Parathyroid adenoma (tissue), 2 donors: ENCODE data around the gene NTS.

Experiments
- H2AFZ ChIP-seq: fragments of 300-600 bp; sonication (generic); one replicate; pipeline ENCODE4 v1.7.0; 2017; ENCODE audit warnings: antibody characterized with exemption, mild to moderate bottlenecking
- H3K27ac ChIP-seq: fragments of 300-600 bp; sonication (generic); one replicate; pipeline ENCODE4 v1.7.0; 2017
- H3K27me3 ChIP-seq: fragments of 300-600 bp; sonication (generic); one replicate; pipeline ENCODE4 v1.7.0; 2017; ENCODE audit warnings: low read length; ENCODE audit not compliant: control insufficient read depth, insufficient read depth
- H3K36me3 ChIP-seq: fragments of 300-600 bp; sonication (generic); one replicate; pipeline ENCODE4 v1.7.0; 2017; ENCODE audit warnings: low read length; ENCODE audit not compliant: control insufficient read depth, insufficient read depth
- H3K4me1 ChIP-seq: fragments of 300-600 bp; sonication (generic); one replicate; pipeline ENCODE4 v1.7.0; 2017; ENCODE audit warnings: control low read depth
- H3K4me2 ChIP-seq: fragments of 300-600 bp; sonication (generic); one replicate; pipeline ENCODE4 v1.7.0; 2017; ENCODE audit warnings: low read length
- H3K4me3 ChIP-seq: fragments of 300-600 bp; sonication (generic); one replicate; pipeline ENCODE4 v1.7.0; 2017; ENCODE audit warnings: low read depth, low read length
- H3K79me2 ChIP-seq: fragments of 300-600 bp; sonication (generic); one replicate; pipeline ENCODE4 v1.7.0; 2017; ENCODE audit warnings: control low read depth
- H3K9ac ChIP-seq: fragments of 300-600 bp; sonication (generic); one replicate; pipeline ENCODE4 v1.7.0; 2017; ENCODE audit warnings: mild to moderate bottlenecking
- H3K9me3 ChIP-seq: fragments of 300-600 bp; sonication (generic); one replicate; pipeline ENCODE4 v1.7.0; 2017; ENCODE audit warnings: low read length; ENCODE audit not compliant: control insufficient read depth
- TF ChIP-seq, protein P1 (sequence below): fragments of 300-600 bp; sonication (generic); IDR thresholded peaks from one replicate; pipeline ENCODE4 v1.7.0; 2017; ENCODE audit warnings: antibody characterized with exemption, mild to moderate bottlenecking
- donor health status: primary hyperparathyroidism.

The NTS gene, protein sequence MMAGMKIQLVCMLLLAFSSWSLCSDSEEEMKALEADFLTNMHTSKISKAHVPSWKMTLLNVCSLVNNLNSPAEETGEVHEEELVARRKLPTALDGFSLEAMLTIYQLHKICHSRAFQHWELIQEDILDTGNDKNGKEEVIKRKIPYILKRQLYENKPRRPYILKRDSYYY

DNA sequence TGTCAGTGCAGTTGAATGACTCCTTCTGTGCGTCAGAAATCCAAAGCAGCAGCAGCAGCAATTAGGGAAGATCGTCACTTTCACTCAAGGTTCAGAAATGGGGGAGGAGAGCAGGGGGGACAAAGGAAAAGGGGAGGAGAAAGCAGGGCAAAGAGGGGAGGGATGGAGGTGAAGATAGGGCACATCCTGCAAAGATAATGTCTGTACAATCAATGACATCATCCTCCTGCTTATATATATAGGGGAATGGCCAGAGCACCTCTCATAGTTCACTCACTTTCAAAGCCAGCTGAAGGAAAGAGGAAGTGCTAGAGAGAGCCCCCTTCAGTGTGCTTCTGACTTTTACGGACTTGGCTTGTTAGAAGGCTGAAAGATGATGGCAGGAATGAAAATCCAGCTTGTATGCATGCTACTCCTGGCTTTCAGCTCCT is at the start of gene NTS:
NTS (plus strand) TSS at position 265 of the 431 bp plus-strand sequence; CDS start at position 374, 109 bp downstream.
- TF ChIP-seq, protein P1, sequence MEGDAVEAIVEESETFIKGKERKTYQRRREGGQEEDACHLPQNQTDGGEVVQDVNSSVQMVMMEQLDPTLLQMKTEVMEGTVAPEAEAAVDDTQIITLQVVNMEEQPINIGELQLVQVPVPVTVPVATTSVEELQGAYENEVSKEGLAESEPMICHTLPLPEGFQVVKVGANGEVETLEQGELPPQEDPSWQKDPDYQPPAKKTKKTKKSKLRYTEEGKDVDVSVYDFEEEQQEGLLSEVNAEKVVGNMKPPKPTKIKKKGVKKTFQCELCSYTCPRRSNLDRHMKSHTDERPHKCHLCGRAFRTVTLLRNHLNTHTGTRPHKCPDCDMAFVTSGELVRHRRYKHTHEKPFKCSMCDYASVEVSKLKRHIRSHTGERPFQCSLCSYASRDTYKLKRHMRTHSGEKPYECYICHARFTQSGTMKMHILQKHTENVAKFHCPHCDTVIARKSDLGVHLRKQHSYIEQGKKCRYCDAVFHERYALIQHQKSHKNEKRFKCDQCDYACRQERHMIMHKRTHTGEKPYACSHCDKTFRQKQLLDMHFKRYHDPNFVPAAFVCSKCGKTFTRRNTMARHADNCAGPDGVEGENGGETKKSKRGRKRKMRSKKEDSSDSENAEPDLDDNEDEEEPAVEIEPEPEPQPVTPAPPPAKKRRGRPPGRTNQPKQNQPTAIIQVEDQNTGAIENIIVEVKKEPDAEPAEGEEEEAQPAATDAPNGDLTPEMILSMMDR: no peak
- Histone ChIP-seq H3K4me2 (no peak within 1 kb of the TSS), H3K9me3 (no peaks in the 10 kb centered on the region), H3K36me3 (no peaks in the 10 kb centered on the region), H3K9ac (no peak within 1 kb of the TSS), H3K27me3 (no peaks in the 10 kb centered on the region), H3K4me1 (no peaks in the 10 kb centered on the region), H3K27ac (no peak within 1 kb of the TSS), H3K4me3 (no peak within 1 kb of the TSS), H3K79me2 (no peaks in the 10 kb centered on the region), H2AFZ (no peak within 1 kb of the TSS)

DNA sequence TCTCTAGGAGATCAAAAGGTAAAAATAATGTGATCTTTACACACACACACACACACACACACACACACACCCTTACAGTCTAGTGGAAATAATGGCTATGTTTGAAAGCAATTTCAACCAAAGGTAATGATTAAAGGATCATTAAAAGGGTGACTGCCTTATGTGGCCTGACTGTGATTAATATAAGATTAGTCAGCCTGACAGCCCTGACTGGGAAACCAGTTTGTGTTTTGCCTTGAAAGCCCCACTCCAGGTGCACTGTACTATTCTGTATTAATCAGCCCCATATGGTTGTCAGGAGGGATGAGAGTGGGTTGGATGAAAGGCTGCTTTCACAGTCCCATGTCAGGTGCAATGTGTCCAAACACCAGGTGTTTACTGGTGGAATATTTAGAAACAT is 48.3 kb upstream of the NTS start:
- Histone ChIP-seq H3K36me3 (no peaks in the 10 kb centered on the region), H3K27me3 (no peaks in the 10 kb centered on the region), H3K27ac (no peak overlapping the region), H3K9ac (no peak overlapping the region), H3K4me3 (no peak overlapping the region), H3K4me2 (no peak overlapping the region), H2AFZ (no peak overlapping the region), H3K79me2 (no peaks in the 10 kb centered on the region), H3K9me3 (no peaks in the 10 kb centered on the region), H3K4me1 (no peaks in the 10 kb centered on the region)
- TF ChIP-seq, protein P1: no peak

DNA sequence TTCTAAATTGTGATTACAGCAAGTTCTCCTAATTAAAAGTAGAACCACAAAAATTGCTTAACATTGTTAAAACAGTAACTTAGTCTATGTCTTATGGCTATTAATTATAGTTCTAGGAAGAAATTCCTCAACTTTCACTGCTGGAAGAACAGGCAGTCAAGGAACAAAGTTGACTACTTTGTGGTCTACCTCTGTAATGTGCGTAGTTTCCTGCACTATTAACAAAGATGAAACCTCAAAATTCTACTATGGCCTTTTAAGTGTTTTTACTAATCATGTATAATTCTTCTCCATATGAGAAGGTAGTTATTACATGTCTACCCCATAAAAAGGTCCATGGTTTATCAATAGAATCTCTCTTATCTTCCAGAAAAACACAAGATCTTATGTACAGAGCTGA is 45.5 kb upstream of the NTS start:
- H2AFZ ChIP-seq: no peak overlapping the region

DNA sequence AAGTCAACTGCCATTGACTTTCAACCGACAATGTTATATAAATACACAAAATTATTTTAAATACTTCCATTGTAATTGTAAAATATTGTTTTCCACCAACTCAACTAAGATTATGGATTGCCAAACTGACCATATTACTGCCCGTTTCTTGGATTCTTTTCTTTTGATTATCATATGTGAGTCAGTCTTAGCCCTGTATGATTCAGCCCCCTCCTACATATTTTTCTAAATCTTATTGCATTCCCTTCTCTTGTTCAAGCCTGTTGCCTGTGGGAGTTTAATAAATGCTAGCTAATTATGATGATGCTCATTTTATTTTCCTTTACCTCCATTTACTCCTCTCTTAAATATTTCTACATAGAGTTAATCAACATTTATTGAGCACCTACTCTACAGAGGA is 44.7 kb upstream of the NTS start:
- Histone ChIP-seq H3K4me3 (no peak overlapping the region), H3K36me3 (no peaks in the 10 kb centered on the region), H3K4me2 (no peak overlapping the region), H2AFZ (no peak overlapping the region), H3K79me2 (no peaks in the 10 kb centered on the region), H3K9ac (no peak overlapping the region), H3K4me1 (no peaks in the 10 kb centered on the region), H3K9me3 (no peaks in the 10 kb centered on the region), H3K27me3 (no peaks in the 10 kb centered on the region), H3K27ac (no peak overlapping the region)
- TF ChIP-seq, protein P1: no peak

More for the DNA sequence above, 45.5 kb upstream of the NTS start:
- Histone ChIP-seq H3K9me3 (no peaks in the 10 kb centered on the region), H3K27me3 (no peaks in the 10 kb centered on the region), H3K79me2 (no peaks in the 10 kb centered on the region), H3K9ac (no peak overlapping the region), H3K4me1 (no peaks in the 10 kb centered on the region), H3K4me3 (no peak overlapping the region), H3K27ac (no peak overlapping the region), H3K36me3 (no peaks in the 10 kb centered on the region), H3K4me2 (no peak overlapping the region)
- TF ChIP-seq, protein P1: no peak

DNA sequence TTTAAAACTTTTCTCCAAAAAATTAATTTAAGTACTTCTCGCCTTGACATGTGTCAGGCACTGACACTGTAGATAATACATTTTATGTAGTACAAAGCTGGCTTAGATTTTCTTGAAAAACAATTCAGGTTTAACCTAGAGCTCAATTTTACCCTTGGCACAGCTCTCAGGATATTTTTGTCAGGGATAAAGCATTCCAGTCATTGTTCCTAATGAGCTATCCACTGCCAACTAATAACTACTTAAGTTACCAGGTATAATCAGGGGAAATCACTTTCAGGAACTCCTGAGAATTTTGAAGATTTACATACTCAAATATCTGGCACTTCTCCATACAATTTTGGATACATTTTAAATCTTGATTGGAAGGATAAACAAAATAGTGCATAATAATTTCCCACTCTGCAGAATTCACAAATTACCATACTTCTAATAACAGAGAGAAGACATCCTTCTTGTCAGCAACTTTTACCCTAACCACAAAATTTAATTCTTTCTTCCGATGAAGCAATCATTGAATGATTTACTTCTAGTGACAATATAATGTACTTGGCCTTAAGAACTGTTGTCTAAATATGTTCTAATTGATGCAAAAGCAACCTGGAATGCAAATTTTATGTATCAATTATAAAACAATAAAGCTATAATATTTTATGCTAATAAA is 42.6 kb upstream of the NTS start:
- no peak overlapping the region for H3K9ac ChIP-seq
- TF ChIP-seq, protein P1: no peak

More for the DNA sequence above, 42.6 kb upstream of the NTS start:
- no peaks in the 10 kb centered on the region for H3K4me1 ChIP-seq
- no peak overlapping the region for H3K4me2 ChIP-seq
- H2AFZ ChIP-seq: no peak overlapping the region
- no peaks in the 10 kb centered on the region for H3K79me2 ChIP-seq
- H3K27ac ChIP-seq: no peak overlapping the region
- no peaks in the 10 kb centered on the region for H3K9me3 ChIP-seq
- H3K36me3 ChIP-seq: no peaks in the 10 kb centered on the region
- no peak overlapping the region for H3K4me3 ChIP-seq
- H3K27me3 ChIP-seq: no peaks in the 10 kb centered on the region
